Activated B cell treated with CpG ODN at 0.5 μM for 24 hours (primary cell): ENCODE results near the gene ODAD4. TPM values are rescaled to one million over a fixed set of nuclear protein-coding genes. Genes with fewer than 3 reads are reported as not detected.

Experiments
- ATAC-seq: fragments of 200-7000 bp; cut with Tn5 transposase; one replicate; pipeline ENCODE4 v1.10.0; 2021; ENCODE audit warnings: low read depth, mild to moderate bottlenecking, moderate library complexity
- CTCF ChIA-PET: fragments of 350-600 bp; sonication (Branson Sonifier 250); formaldehyde crosslinking; loops from one replicate; lab custom pipeline; 2021; ENCODE audit warnings: antibody characterized with exemption; lab: Charles Lee
- POLR2A ChIA-PET: fragments of 350-600 bp; sonication (Branson Sonifier 250); formaldehyde crosslinking; loops from one replicate; lab custom pipeline; 2021; ENCODE audit warnings: antibody characterized with exemption; lab: Charles Lee
- DNase-seq: peaks from one replicate; pipeline ENCODE4 v3.0.0; 2022
- H3K27ac Mint-ChIP-seq: one replicate; pipeline ENCODE4 v1.8.0; 2020; ENCODE audit warnings: mixed read lengths
- H3K27me3 Mint-ChIP-seq: one replicate; pipeline ENCODE4 v1.8.0; 2021; ENCODE audit warnings: mixed read lengths
- H3K36me3 Mint-ChIP-seq: one replicate; pipeline ENCODE4 v1.8.0; 2021; ENCODE audit warnings: low read depth, mixed read lengths
- H3K4me1 Mint-ChIP-seq: one replicate; pipeline ENCODE4 v1.8.0; 2021; ENCODE audit warnings: mixed read lengths
- H3K4me3 Mint-ChIP-seq: one replicate; pipeline ENCODE4 v1.8.0; 2020; ENCODE audit warnings: mild to moderate bottlenecking, mixed read lengths
- H3K9me3 Mint-ChIP-seq: one replicate; pipeline ENCODE4 v1.8.0; 2020; ENCODE audit warnings: mixed read lengths
- intact Hi-C: fragments of 100-400 bp; cut with micrococcal nuclease; formaldehyde crosslinking; loops from one replicate; pipeline ENCODE4 v1.15.1; 2024
- total RNA-seq: library from RNA; stranded (reverse); gene quantifications from 2 replicates; pipeline ENCODE4 v1.2.3, GENCODE V29; 2022
- TF ChIP-seq, protein P1 (sequence below): fragments of 200-600 bp; IDR thresholded peaks from one replicate; pipeline ENCODE4 v1.8.0; 2022; ENCODE audit warnings: antibody characterized with exemption, mild to moderate bottlenecking

The ODAD4 gene
- total RNA-seq, 1 donor from 2014 or later, result 1.1 TPM

DNA sequence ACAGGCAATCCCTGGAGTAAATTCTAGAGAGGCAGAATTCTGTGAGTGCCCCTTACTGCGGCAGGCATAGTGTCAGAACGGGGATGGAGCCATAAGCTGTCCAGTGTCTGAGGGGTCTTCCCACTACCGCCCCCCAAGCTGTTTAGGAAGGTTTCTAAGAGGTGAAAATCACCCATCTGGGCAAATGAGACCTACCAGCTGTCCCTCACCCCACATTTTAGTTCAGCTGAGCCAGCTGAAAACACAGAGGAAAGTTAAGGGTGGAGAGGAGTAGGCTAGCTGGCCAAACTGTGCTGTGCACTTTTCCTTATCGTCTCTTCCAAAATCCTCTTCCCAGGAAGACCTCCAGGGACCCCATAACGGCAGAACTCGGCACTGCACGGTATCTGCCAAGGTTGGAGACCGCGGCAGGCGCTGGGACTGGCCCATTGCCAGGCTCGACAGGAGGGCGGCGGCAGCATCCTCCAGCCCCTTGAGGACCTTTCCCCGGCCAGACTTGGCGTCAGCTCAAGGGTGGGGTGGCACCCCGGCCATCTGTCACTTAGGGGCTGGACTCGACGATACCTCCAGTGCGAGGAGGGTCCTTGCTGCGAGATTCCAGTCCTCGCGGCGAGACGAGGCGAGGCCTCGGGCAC lies 12.6 kb upstream of the ODAD4 start:
- no peak for ATAC-seq

DNA sequence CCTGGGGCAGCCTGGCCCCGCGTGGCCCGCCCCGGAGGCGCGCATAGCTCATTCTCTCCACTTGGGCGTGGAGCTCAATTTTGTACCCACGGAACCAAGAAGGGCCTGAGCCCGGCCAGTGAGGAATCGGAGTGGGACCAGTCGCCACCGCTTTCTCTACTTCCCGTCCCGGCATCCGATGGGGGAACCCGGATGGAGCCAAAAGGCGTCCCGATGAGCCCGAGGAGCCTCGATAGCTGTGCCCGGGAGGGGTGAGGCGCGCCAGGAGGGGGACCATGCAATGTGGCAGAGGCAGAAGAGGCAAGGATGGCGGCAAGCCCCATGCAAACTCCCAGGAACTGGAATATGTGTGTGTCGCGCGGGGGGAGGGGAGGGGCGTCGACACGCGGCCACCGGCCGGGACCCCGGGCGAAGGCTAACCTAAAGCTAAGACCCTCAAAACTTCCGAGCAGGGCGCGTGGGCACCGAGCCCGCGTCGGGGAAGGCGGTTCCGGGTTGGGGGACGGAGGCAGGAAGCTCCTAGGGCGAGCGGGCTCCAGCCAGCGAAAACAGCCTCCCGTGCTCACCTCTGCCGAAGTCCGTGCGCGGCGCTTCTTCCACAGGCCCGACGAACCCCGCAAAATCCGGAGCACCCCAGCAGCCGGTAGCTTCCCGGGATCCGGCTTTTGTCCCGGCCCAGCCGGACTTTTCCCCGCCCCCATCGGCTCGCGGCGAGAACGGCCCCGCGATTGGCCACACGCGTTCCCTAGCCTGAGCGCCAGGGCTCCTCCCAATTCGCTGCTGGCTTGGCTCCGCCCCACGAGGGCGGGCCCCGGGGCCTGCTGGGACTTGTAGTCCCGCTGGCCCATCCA lies 11.9 kb upstream of the ODAD4 start, which contains the start of gene ACLY:
Gene ACLY, minus strand, starts transcription at position 638 of the 851 bp plus-strand sequence. CDS start 5,078 bp downstream, outside the sequence.
- Mint-ChIP-seq H3K36me3 (peaks cover 10% of the 10 kb centered on the region), H3K4me1 (peaks cover 31% of the 10 kb centered on the region), H3K9me3 (no peaks in the 10 kb centered on the region), H3K4me3 (peak within 1 kb of the TSS; percentile 92), H3K27ac (peak within 1 kb of the TSS; percentile 84), H3K27me3 (no peaks in the 10 kb centered on the region)
- CTCF ChIA-PET, result interaction anchor here (1.0 to 1.8 kb wide), 2 partner anchors 12 to 101 kb away, joined by 3 to 4 read pairs; partner anchors contain the start of genes NKIRAS2 and ODAD4
- TF ChIP-seq, protein P1, sequence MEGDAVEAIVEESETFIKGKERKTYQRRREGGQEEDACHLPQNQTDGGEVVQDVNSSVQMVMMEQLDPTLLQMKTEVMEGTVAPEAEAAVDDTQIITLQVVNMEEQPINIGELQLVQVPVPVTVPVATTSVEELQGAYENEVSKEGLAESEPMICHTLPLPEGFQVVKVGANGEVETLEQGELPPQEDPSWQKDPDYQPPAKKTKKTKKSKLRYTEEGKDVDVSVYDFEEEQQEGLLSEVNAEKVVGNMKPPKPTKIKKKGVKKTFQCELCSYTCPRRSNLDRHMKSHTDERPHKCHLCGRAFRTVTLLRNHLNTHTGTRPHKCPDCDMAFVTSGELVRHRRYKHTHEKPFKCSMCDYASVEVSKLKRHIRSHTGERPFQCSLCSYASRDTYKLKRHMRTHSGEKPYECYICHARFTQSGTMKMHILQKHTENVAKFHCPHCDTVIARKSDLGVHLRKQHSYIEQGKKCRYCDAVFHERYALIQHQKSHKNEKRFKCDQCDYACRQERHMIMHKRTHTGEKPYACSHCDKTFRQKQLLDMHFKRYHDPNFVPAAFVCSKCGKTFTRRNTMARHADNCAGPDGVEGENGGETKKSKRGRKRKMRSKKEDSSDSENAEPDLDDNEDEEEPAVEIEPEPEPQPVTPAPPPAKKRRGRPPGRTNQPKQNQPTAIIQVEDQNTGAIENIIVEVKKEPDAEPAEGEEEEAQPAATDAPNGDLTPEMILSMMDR, result no peak
- POLR2A ChIA-PET, result interaction anchor here (0.5 to 3.8 kb wide), 17 partner anchors 11 to 1565 kb away, joined by 3 to 50 read pairs (median 4); partner anchors contain the start of genes CNP, DHX8, DNAJC7 and EIF1
- ATAC-seq (peak; percentile 99), DNase-seq (peak; percentile 96)
- intact Hi-C loops, result loop anchor here (1.0 to 5.0 kb wide), 9 partner anchors 12 to 758 kb away; partner anchors contain the start of genes CNP, DHX58, DNAJC7 and KAT2A

More for the DNA sequence above, 12.6 kb upstream of the ODAD4 start:
- ChIA-PET CTCF (interaction anchor here (1.8 kb wide), 1 partner anchor 13 kb away, joined by 3 read pairs; the partner anchor contains the start of gene ODAD4), POLR2A (interaction anchor here (0.5 to 3.8 kb wide), 10 partner anchors 12 to 1560 kb away, joined by 3 to 50 read pairs (median 5); partner anchors contain the start of genes DNAJC7, EIF1, KLHL11 and NKIRAS2)
- no peaks in the 10 kb centered on the region for H3K9me3 Mint-ChIP-seq
- H3K4me1 Mint-ChIP-seq, result peaks cover 32% of the 10 kb centered on the region
- DNase-seq, result no peak
- intact Hi-C loops, result loop anchor here (1.0 to 5.0 kb wide), 6 partner anchors 49 to 759 kb away; partner anchors contain the start of genes CNP, DNAJC7, KAT2A and KLHL11
- peak overlapping the region; percentile 92 for H3K4me3 Mint-ChIP-seq
- H3K27ac Mint-ChIP-seq, result peak overlapping the region; percentile 24
- H3K36me3 Mint-ChIP-seq, result peaks cover 17% of the 10 kb centered on the region
- TF ChIP-seq, protein P1, result no peak
- no peaks in the 10 kb centered on the region for H3K27me3 Mint-ChIP-seq

- POLR2A ChIA-PET, result interaction anchor here (0.6 to 3.8 kb wide), 13 partner anchors 10 to 1564 kb away, joined by 3 to 50 read pairs (median 4); partner anchors contain the start of genes CNP, DHX8, DNAJC7 and EIF1
- intact Hi-C loops, result loop anchor here (1.0 to 5.0 kb wide), 8 partner anchors 11 to 758 kb away; partner anchors contain the start of genes CNP, DHX58, DNAJC7 and KAT2A
Measured at GRCh38 chr17:41919165-41919817, 11.1 kb upstream of the ODAD4 start.

GRCh38 chr17:41919840-41920579 lies 10.4 kb upstream of the ODAD4 start:
- peak overlapping the region; percentile 64 for H3K4me3 Mint-ChIP-seq
- TF ChIP-seq, protein P1, result no peak
- DNase-seq, result no peak
- CTCF ChIA-PET, result no interaction called here
- no peaks in the 10 kb centered on the region for H3K27me3 Mint-ChIP-seq
- H3K9me3 Mint-ChIP-seq, result no peaks in the 10 kb centered on the region
- POLR2A ChIA-PET, result interaction anchor here (0.6 to 3.8 kb wide), 5 partner anchors 10 to 469 kb away, joined by 3 to 50 read pairs (median 4); partner anchors contain the start of genes CNP, ODAD4 and STAT3
- peaks cover 6% of the 10 kb centered on the region for H3K36me3 Mint-ChIP-seq
- no peak overlapping the region for H3K27ac Mint-ChIP-seq
- peaks cover 24% of the 10 kb centered on the region for H3K4me1 Mint-ChIP-seq
- no peak for ATAC-seq
- intact Hi-C loops, result loop anchor here (1.0 to 5.0 kb wide), 8 partner anchors 10 to 757 kb away; partner anchors contain the start of genes CNP, DHX58, DNAJC7 and KAT2A

More at GRCh38 chr17:41919165-41919817, 11.1 kb upstream of the ODAD4 start:
- peaks cover 26% of the 10 kb centered on the region for H3K4me1 Mint-ChIP-seq
- no peak overlapping the region for H3K27ac Mint-ChIP-seq
- H3K9me3 Mint-ChIP-seq, result no peaks in the 10 kb centered on the region
- peak; percentile 6 for ATAC-seq
- CTCF ChIA-PET, result interaction anchor here (1.0 to 1.8 kb wide), 2 partner anchors 11 to 101 kb away, joined by 3 to 4 read pairs; partner anchors contain the start of genes NKIRAS2 and ODAD4
- H3K27me3 Mint-ChIP-seq, result no peaks in the 10 kb centered on the region
- peak overlapping the region; percentile 92 for H3K4me3 Mint-ChIP-seq
- DNase-seq, result no peak
- TF ChIP-seq, protein P1, result no peak
- peaks cover 6% of the 10 kb centered on the region for H3K36me3 Mint-ChIP-seq
